Measurements from ENCODE around the gene LACRT.

- TF ChIP-seq CTCF (IDR thresholded peaks at IDR 0.05) (no peak), STAT6 (CRISPR knock-in tag; conservative IDR thresholded peaks at IDR 0.05; ENCODE audit: low read depth) (no peak), ZNF121 (CRISPR knock-in tag; IDR thresholded peaks at IDR 0.05) (no peak), CBFB (CRISPR knock-in tag; IDR thresholded peaks at IDR 0.05; ENCODE audit: low read depth) (no peak), ATF6 (CRISPR knock-in tag; IDR thresholded peaks at IDR 0.05) (no peak), ATF3 (CRISPR knock-in tag; conservative IDR thresholded peaks at IDR 0.05) (no peak), NFYB (CRISPR knock-in tag; conservative IDR thresholded peaks at IDR 0.05; ENCODE audit: low read depth) (no peak)
Measured at GRCh38 chr12:54648265-54648664, 13.6 kb upstream of the LACRT start, which contains the start of gene DCD.

Measured in WTC11 (cell line).